Neural progenitor cell (in vitro differentiated cells): Measurements from ENCODE around the gene SYT6. TPM values are rescaled to one million over a fixed set of nuclear protein-coding genes. Genes with fewer than 3 reads are reported as not detected.

Experiments
- DNase-seq: peaks from one replicate; pipeline ENCODE4 v3.0.0-alpha.2; 2016; ENCODE audit warnings: low spot score
- H2AFZ ChIP-seq: fragments of 200-600 bp; sonication (generic); replicated peaks from 2 replicates; pipeline ENCODE4 v1.6.1; 2016; ENCODE audit warnings: antibody characterized with exemption
- H3F3A ChIP-seq: fragments of 200-600 bp; sonication (generic); 2 replicates; pipeline ENCODE4 v1.6.1; 2016; ENCODE audit warnings: antibody characterized with exemption, low read depth
- H3K27ac ChIP-seq: fragments of 200-600 bp; sonication (generic); 2 replicates; pipeline ENCODE4 v1.5.1; 2016; ENCODE audit warnings: mild to moderate bottlenecking
- H3K27me3 ChIP-seq: fragments of 200-600 bp; sonication (generic); 2 replicates; pipeline ENCODE4 v1.6.1; 2016; ENCODE audit warnings: mild to moderate bottlenecking, moderate library complexity
- H3K36me3 ChIP-seq: fragments of 200-600 bp; sonication (generic); 2 replicates; pipeline ENCODE4 v1.5.1; 2016
- H3K4me1 ChIP-seq: fragments of 200-600 bp; sonication (generic); 2 replicates; pipeline ENCODE4 v1.6.1; 2016; ENCODE audit warnings: mixed run types
- H3K4me2 ChIP-seq: fragments of 200-600 bp; sonication (generic); 2 replicates; pipeline ENCODE4 v1.6.1; 2016
- H3K4me3 ChIP-seq: fragments of 200-600 bp; sonication (generic); 2 replicates; pipeline ENCODE4 v1.5.1; 2016
- H3K79me2 ChIP-seq: fragments of 200-600 bp; sonication (generic); 2 replicates; pipeline ENCODE4 v1.6.1; 2016; ENCODE audit warnings: low read depth
- H3K9ac ChIP-seq: fragments of 200-600 bp; sonication (generic); 2 replicates; pipeline ENCODE4 v1.6.1; 2016
- H3K9me3 ChIP-seq: fragments of 200-600 bp; sonication (generic); 2 replicates; pipeline ENCODE4 v1.5.1; 2016; ENCODE audit warnings: low read depth
- H4K20me1 ChIP-seq: fragments of 200-600 bp; sonication (generic); 2 replicates; pipeline ENCODE4 v1.6.1; 2016; ENCODE audit warnings: low read depth
- H3K27ac Mint-ChIP-seq: 3 replicates; pipeline ENCODE4 v1.8.0; 2021; ENCODE audit warnings: mixed read lengths
- H3K27me3 Mint-ChIP-seq: 2 replicates; pipeline ENCODE4 v1.8.0; 2022; ENCODE audit warnings: low read depth, mild to moderate bottlenecking, inconsistent platforms, moderate library complexity, mixed read lengths; ENCODE audit not compliant: insufficient read depth
- H3K36me3 Mint-ChIP-seq: 3 replicates; pipeline ENCODE4 v1.8.0; 2021; ENCODE audit warnings: mixed read lengths
- H3K4me1 Mint-ChIP-seq: 3 replicates; pipeline ENCODE4 v1.8.0; 2021; ENCODE audit warnings: mixed read lengths
- H3K4me3 Mint-ChIP-seq: 3 replicates; pipeline ENCODE4 v1.8.0; 2021; ENCODE audit warnings: mild to moderate bottlenecking, moderate library complexity, mixed read lengths
- H3K9me3 Mint-ChIP-seq: 3 replicates; pipeline ENCODE4 v1.8.0; 2020; ENCODE audit warnings: mixed read lengths
- CTCF ChIP-seq: fragments of 200-600 bp; sonication (generic); IDR thresholded peaks from 2 replicates; pipeline ENCODE4 v1.5.1; 2017; ENCODE audit warnings: antibody characterized with exemption, mild to moderate bottlenecking
- EZH2 ChIP-seq: fragments of 200-600 bp; sonication (generic); IDR thresholded peaks from 2 replicates; pipeline ENCODE4 v1.6.1; 2017; ENCODE audit warnings: antibody characterized with exemption, mild to moderate bottlenecking, moderate library complexity
- EZH2phosphoT487 ChIP-seq: fragments of 200-600 bp; sonication (generic); IDR thresholded peaks from 2 replicates; pipeline ENCODE4 v1.6.1; 2017; ENCODE audit warnings: antibody characterized with exemption
- total RNA-seq: library from RNA; depleted of rRNA; stranded (reverse); fragments of >200 nt; gene quantifications from 2 replicates; pipeline ENCODE4 v1.2.3, GENCODE V29; 2015; ENCODE audit warnings: low replicate concordance

Gene SYT6
- total RNA-seq, 1 donor from 2014 or later = 8.1 TPM

- H3K4me1 Mint-ChIP-seq = peaks cover 4% of the 10 kb centered on the region
- peaks cover 11% of the 10 kb centered on the region for H3K36me3 Mint-ChIP-seq
- Histone ChIP-seq H4K20me1 (peaks cover 3% of the 10 kb centered on the region), H3K4me3 (no peak overlapping the region), H2AFZ (no peak overlapping the region), H3K79me2 (peaks cover 48% of the 10 kb centered on the region), H3F3A (peaks cover 9% of the 10 kb centered on the region), H3K4me1 (peaks cover 9% of the 10 kb centered on the region), H3K4me2 (no peak overlapping the region), H3K36me3 (no peaks in the 10 kb centered on the region), H3K27me3 (no peaks in the 10 kb centered on the region), H3K9ac (no peak overlapping the region), H3K9me3 (no peaks in the 10 kb centered on the region), H3K27ac (no peak overlapping the region)
- H3K27ac Mint-ChIP-seq = no peak overlapping the region
- no peak for TF ChIP-seq EZH2phosphoT487
- TF ChIP-seq CTCF = no peak
- TF ChIP-seq EZH2 = no peak
- peaks cover 2% of the 10 kb centered on the region for H3K9me3 Mint-ChIP-seq
- H3K4me3 Mint-ChIP-seq = no peak overlapping the region
- DNase-seq = no peak
- H3K27me3 Mint-ChIP-seq = peaks cover 4% of the 10 kb centered on the region
Observed at GRCh38 chr1:114139540-114139939, 14.1 kb downstream of the SYT6 start.

GRCh38 chr1:114137497-114137896 is 16.2 kb downstream of the SYT6 start:
- H3K4me3 Mint-ChIP-seq = no peak overlapping the region
- no peak overlapping the region for H3K27ac ChIP-seq
- peaks cover 35% of the 10 kb centered on the region for H3K79me2 ChIP-seq
- H3K27me3 Mint-ChIP-seq = peaks cover 4% of the 10 kb centered on the region
- no peak overlapping the region for H3K4me3 ChIP-seq
- H3K9me3 ChIP-seq = no peaks in the 10 kb centered on the region
- no peaks in the 10 kb centered on the region for H3K36me3 ChIP-seq
- TF ChIP-seq CTCF (no peak), EZH2phosphoT487 (no peak), EZH2 (no peak)
- no peak overlapping the region for H2AFZ ChIP-seq
- no peak overlapping the region for H3K27ac Mint-ChIP-seq
- no peaks in the 10 kb centered on the region for H3K27me3 ChIP-seq
- peaks cover 2% of the 10 kb centered on the region for H3K9me3 Mint-ChIP-seq
- DNase-seq = no peak
- no peak overlapping the region for H3K4me2 ChIP-seq
- peaks cover 9% of the 10 kb centered on the region for H3K4me1 ChIP-seq
- H4K20me1 ChIP-seq = peaks cover 7% of the 10 kb centered on the region
- peaks cover 4% of the 10 kb centered on the region for H3K4me1 Mint-ChIP-seq
- H3F3A ChIP-seq = peaks cover 3% of the 10 kb centered on the region
- H3K9ac ChIP-seq = no peak overlapping the region
- peaks cover 11% of the 10 kb centered on the region for H3K36me3 Mint-ChIP-seq

GRCh38 chr1:114135786-114136185 is 17.9 kb downstream of the SYT6 start:
- Mint-ChIP-seq H3K27ac (no peak overlapping the region), H3K9me3 (peaks cover 1% of the 10 kb centered on the region), H3K4me3 (no peak overlapping the region), H3K4me1 (peaks cover 14% of the 10 kb centered on the region), H3K27me3 (peaks cover 4% of the 10 kb centered on the region), H3K36me3 (peaks cover 9% of the 10 kb centered on the region)
- Histone ChIP-seq H3K36me3 (no peaks in the 10 kb centered on the region), H3K4me3 (no peak overlapping the region), H3K4me2 (no peak overlapping the region), H3K27ac (no peak overlapping the region), H4K20me1 (peaks cover 7% of the 10 kb centered on the region), H3K9me3 (no peaks in the 10 kb centered on the region), H3K4me1 (peaks cover 17% of the 10 kb centered on the region), H2AFZ (no peak overlapping the region), H3K9ac (no peak overlapping the region), H3F3A (peaks cover 5% of the 10 kb centered on the region), H3K27me3 (no peaks in the 10 kb centered on the region), H3K79me2 (peaks cover 24% of the 10 kb centered on the region)
- no peak for DNase-seq
- TF ChIP-seq EZH2phosphoT487 (no peak), CTCF (no peak), EZH2 (no peak)
